ENCODE measurements around the gene FNDC3A.
"Not testable (repeated sequence)": the region's sequence is repeated elsewhere in the genome, so short reads cannot be mapped to it uniquely, and the experiment has no call there.

FNDC3A gene

GRCh38 chr13:49044008-49044407 lies 68.3 kb downstream of the FNDC3A start:
- no peak for DNase-seq

GRCh38 chr13:49044836-49045235 lies 69.1 kb downstream of the FNDC3A start:
- DNase-seq: no peak

- no peak for DNase-seq
Observed at GRCh38 chr13:49046002-49046401, 70.3 kb downstream of the FNDC3A start.

GRCh38 chr13:49046519-49046918 lies 70.8 kb downstream of the FNDC3A start:
- DNase-seq: no peak

- no peak for DNase-seq
Observed at GRCh38 chr13:49052813-49053212, 77.1 kb downstream of the FNDC3A start.

- DNase-seq: no peak
Observed at GRCh38 chr13:49053215-49053614, 77.5 kb downstream of the FNDC3A start.

GRCh38 chr13:49053906-49054305 lies 78.2 kb downstream of the FNDC3A start:
- DNase-seq: no peak

GRCh38 chr13:49055021-49055420 lies 79.3 kb downstream of the FNDC3A start:
- no peak for DNase-seq

GRCh38 chr13:49057176-49057575 lies 81.5 kb downstream of the FNDC3A start:
- DNase-seq: no peak

GRCh38 chr13:49058761-49059160 lies 83.0 kb downstream of the FNDC3A start:
- DNase-seq: no peak

- DNase-seq: no peak
Observed at GRCh38 chr13:49060678-49061387, 85.1 kb downstream of the FNDC3A start.

- not testable (repeated sequence) for DNase-seq
Observed at GRCh38 chr13:49061388-49061752, 85.7 kb downstream of the FNDC3A start.

- DNase-seq: no peak
Observed at GRCh38 chr13:49062297-49062896, 86.7 kb downstream of the FNDC3A start.

GRCh38 chr13:49063011-49063410 lies 87.3 kb downstream of the FNDC3A start:
- DNase-seq: no peak

- no peak for DNase-seq
Observed at GRCh38 chr13:49063497-49063896, 87.8 kb downstream of the FNDC3A start.

- DNase-seq: no peak
Observed at GRCh38 chr13:49064476-49064875, 88.8 kb downstream of the FNDC3A start.

- DNase-seq: no peak
Observed at GRCh38 chr13:49066856-49067255, 91.1 kb downstream of the FNDC3A start.

GRCh38 chr13:49068498-49068897 lies 92.8 kb downstream of the FNDC3A start:
- not testable (repeated sequence) for DNase-seq

GRCh38 chr13:49070021-49070420 lies 94.3 kb downstream of the FNDC3A start:
- DNase-seq: not testable (repeated sequence)

- no peak for DNase-seq
Observed at GRCh38 chr13:49071341-49071937, 95.7 kb downstream of the FNDC3A start.

- DNase-seq: no peak
Observed at GRCh38 chr13:49082653-49083536, 107.2 kb downstream of the FNDC3A start.

- no peak for DNase-seq
Observed at GRCh38 chr13:49084961-49085360, 109.2 kb downstream of the FNDC3A start.

GRCh38 chr13:49086722-49087121 lies 111.0 kb downstream of the FNDC3A start:
- no peak for DNase-seq
